Frontal cortex (tissue), 4 donors: ENCODE results near the gene GRAMD4. TPM values are rescaled to one million over a fixed set of nuclear protein-coding genes. Genes with fewer than 3 reads are reported as not detected.

Source experiments
- DNase-seq, 2 donors: peaks; one replicate each; pipeline ENCODE4 v3.0.0; 2012; ENCODE audit warnings: low spot score in 2 of 2
- FAIRE-seq: peaks from 2 replicates; lab custom pipeline; 2012; peaks lifted over from hg19 to GRCh38; lab: Jason Lieb, UNC
- total RNA-seq: library from RNA; depleted of rRNA; stranded (reverse); fragments of >200 nt; gene quantifications from one replicate; pipeline ENCODE4 v1.2.3, GENCODE V29; 2014
- donor health status: control.
- donor health status: control.
- donor health status: control.

Gene GRAMD4
- total RNA-seq, 1 donor from 2014 or later = 49.7 TPM

GRCh38 chr22:46582281-46582933, 37.8 kb upstream of the GRAMD4 start:
- no peak for DNase-seq
- FAIRE-seq = no peak

GRCh38 chr22:46583571-46583970, 36.6 kb upstream of the GRAMD4 start:
- FAIRE-seq = no peak

GRCh38 chr22:46584081-46584921, 35.9 kb upstream of the GRAMD4 start:
- no peak for DNase-seq
- FAIRE-seq = no peak

More at GRCh38 chr22:46583571-46583970, 36.6 kb upstream of the GRAMD4 start:
- DNase-seq = no peak

GRCh38 chr22:46585340-46586122, 34.7 kb upstream of the GRAMD4 start:
- DNase-seq = no peak
- FAIRE-seq = no peak

GRCh38 chr22:46586123-46586519, 34.1 kb upstream of the GRAMD4 start:
- FAIRE-seq (no peak), DNase-seq (no peak)

GRCh38 chr22:46586531-46587011, 33.6 kb upstream of the GRAMD4 start:
- DNase-seq (no peak), FAIRE-seq (no peak)

- DNase-seq (no peak), FAIRE-seq (no peak)
Observed at GRCh38 chr22:46587061-46587460, 33.1 kb upstream of the GRAMD4 start.

GRCh38 chr22:46587492-46588278, 32.5 kb upstream of the GRAMD4 start:
- no peak for FAIRE-seq

GRCh38 chr22:46588279-46589140, 31.7 kb upstream of the GRAMD4 start:
- no peak for FAIRE-seq
- DNase-seq = no peak

More at GRCh38 chr22:46587492-46588278, 32.5 kb upstream of the GRAMD4 start:
- no peak for DNase-seq

- FAIRE-seq (no peak), DNase-seq (no peak)
Observed at GRCh38 chr22:46589141-46589748, 30.9 kb upstream of the GRAMD4 start.

- DNase-seq (no peak), FAIRE-seq (no peak)
Observed at GRCh38 chr22:46589871-46590271, 30.3 kb upstream of the GRAMD4 start.

GRCh38 chr22:46590334-46590733, 29.9 kb upstream of the GRAMD4 start:
- FAIRE-seq = no peak
- DNase-seq = no peak

GRCh38 chr22:46591930-46592329, 28.3 kb upstream of the GRAMD4 start:
- FAIRE-seq (no peak), DNase-seq (no peak)

GRCh38 chr22:46592390-46592872, 27.8 kb upstream of the GRAMD4 start:
- no peak for DNase-seq
- no peak for FAIRE-seq

- no peak for DNase-seq
- no peak for FAIRE-seq
Observed at GRCh38 chr22:46593211-46593681, 26.9 kb upstream of the GRAMD4 start.

GRCh38 chr22:46593996-46594946, 25.9 kb upstream of the GRAMD4 start:
- DNase-seq = no peak
- FAIRE-seq = no peak

- FAIRE-seq (no peak), DNase-seq (no peak)
Observed at GRCh38 chr22:46594947-46595298, 25.3 kb upstream of the GRAMD4 start.
